Skin of body (tissue), 2 donors: ENCODE data around the gene SORCS2. TPM values are rescaled to one million over a fixed set of nuclear protein-coding genes. Genes with fewer than 3 reads are reported as not detected.

Source experiments
- DNase-seq: peaks from one replicate; lab custom pipeline; 2025; lab: John Stamatoyannopoulos, UW
- total RNA-seq: library from RNA; depleted of rRNA; stranded (reverse); fragments of >200 nt; gene quantifications from one replicate; pipeline ENCODE4 v1.2.3, GENCODE V29; 2014

The SORCS2 gene
- total RNA-seq, 1 donor from 2014 or later: 5.8 TPM

GRCh38 chr4:7521666-7522065, 329.3 kb downstream of the SORCS2 start:
- no peak for DNase-seq

- DNase-seq: no peak
Observed at GRCh38 chr4:7522452-7523220, 330.3 kb downstream of the SORCS2 start.

GRCh38 chr4:7523526-7523925, 331.2 kb downstream of the SORCS2 start:
- no peak for DNase-seq

GRCh38 chr4:7524064-7524682, 331.8 kb downstream of the SORCS2 start:
- DNase-seq: no peak

- no peak for DNase-seq
Observed at GRCh38 chr4:7524843-7525242, 332.5 kb downstream of the SORCS2 start.

GRCh38 chr4:7526491-7526890, 334.2 kb downstream of the SORCS2 start:
- no peak for DNase-seq

GRCh38 chr4:7526929-7527535, 334.7 kb downstream of the SORCS2 start:
- DNase-seq: no peak

- DNase-seq: no peak
Observed at GRCh38 chr4:7529368-7530080, 337.2 kb downstream of the SORCS2 start.

GRCh38 chr4:7530082-7530481, 337.7 kb downstream of the SORCS2 start:
- DNase-seq: no peak

GRCh38 chr4:7530932-7531639, 338.7 kb downstream of the SORCS2 start:
- DNase-seq: no peak

- DNase-seq: no peak
Observed at GRCh38 chr4:7531640-7531994, 339.3 kb downstream of the SORCS2 start.

- DNase-seq: no peak
Observed at GRCh38 chr4:7532043-7532442, 339.7 kb downstream of the SORCS2 start.

- DNase-seq: no peak
Observed at GRCh38 chr4:7533267-7533666, 340.9 kb downstream of the SORCS2 start.

GRCh38 chr4:7535094-7535493, 342.8 kb downstream of the SORCS2 start:
- DNase-seq: no peak

GRCh38 chr4:7535619-7536018, 343.3 kb downstream of the SORCS2 start:
- DNase-seq: no peak

- no peak for DNase-seq
Observed at GRCh38 chr4:7536876-7537275, 344.5 kb downstream of the SORCS2 start.

- no peak for DNase-seq
Observed at GRCh38 chr4:7537853-7538400, 345.6 kb downstream of the SORCS2 start.

- DNase-seq: no peak
Observed at GRCh38 chr4:7538518-7538917, 346.2 kb downstream of the SORCS2 start.

- no peak for DNase-seq
Observed at GRCh38 chr4:7539186-7539585, 346.8 kb downstream of the SORCS2 start.

- DNase-seq: no peak
Observed at GRCh38 chr4:7539659-7540058, 347.3 kb downstream of the SORCS2 start.

GRCh38 chr4:7540206-7540605, 347.9 kb downstream of the SORCS2 start:
- DNase-seq: no peak
